Astrocyte (in vitro differentiated cells and primary cell): ENCODE measurements around the gene GRIK3. TPM values are rescaled to one million over a fixed set of nuclear protein-coding genes. Genes with fewer than 3 reads are reported as not detected.
"Not testable (repeated sequence)": the region's sequence is repeated elsewhere in the genome, so short reads cannot be mapped to it uniquely, and the experiment has no call there.

Source experiments
- DNase-seq: peaks from one replicate; pipeline ENCODE4 v3.0.0-alpha.2; 2010; ENCODE audit warnings: low read depth
- FAIRE-seq: peaks from 2 replicates; lab custom pipeline; 2011; peaks lifted over from hg19 to GRCh38; lab: Jason Lieb, UNC
- H2AFZ ChIP-seq: 2 replicates; pipeline ENCODE4 v1.6.0; 2012; ENCODE audit warnings: low read depth, low read length, inconsistent platforms
- H3K27ac ChIP-seq: 2 replicates; pipeline ENCODE4 v1.5.1; 2011; ENCODE audit warnings: low read depth, low read length, inconsistent platforms
- H3K27me3 ChIP-seq: 2 replicates; pipeline ENCODE4 v1.6.0; 2011; ENCODE audit warnings: low read length, inconsistent platforms; ENCODE audit not compliant: insufficient read depth
- H3K36me3 ChIP-seq: 2 replicates; pipeline ENCODE4 v1.5.1; 2011; ENCODE audit warnings: low read length, inconsistent platforms; ENCODE audit not compliant: insufficient read depth
- H3K4me1 ChIP-seq: 2 replicates; pipeline ENCODE4 v1.5.1; 2011; ENCODE audit warnings: low read length, inconsistent platforms; ENCODE audit not compliant: insufficient read depth
- H3K4me2 ChIP-seq: 2 replicates; pipeline ENCODE4 v1.6.0; 2012; ENCODE audit warnings: low read length, inconsistent platforms
- H3K4me3 ChIP-seq: 2 replicates; pipeline ENCODE4 v1.5.1; 2011; ENCODE audit warnings: low read depth, mild to moderate bottlenecking, low read length, inconsistent platforms; ENCODE audit not compliant: insufficient read depth
- H3K79me2 ChIP-seq: 2 replicates; pipeline ENCODE4 v1.6.0; 2012; ENCODE audit warnings: mild to moderate bottlenecking, low read length, inconsistent platforms; ENCODE audit not compliant: insufficient read depth
- H3K9ac ChIP-seq: 2 replicates; pipeline ENCODE4 v1.6.0; 2012; ENCODE audit warnings: mild to moderate bottlenecking, low read length, inconsistent platforms
- H3K9me3 ChIP-seq: 2 replicates; pipeline ENCODE4 v1.5.1; 2012; ENCODE audit warnings: low read depth, mild to moderate bottlenecking, low read length, inconsistent platforms; ENCODE audit not compliant: insufficient read depth
- H4K20me1 ChIP-seq: 2 replicates; pipeline ENCODE4 v1.6.0; 2012; ENCODE audit warnings: low read length, inconsistent platforms; ENCODE audit not compliant: insufficient read depth
- H3K27ac Mint-ChIP-seq: one replicate; pipeline ENCODE4 v1.8.0; 2021; ENCODE audit warnings: mild to moderate bottlenecking, mixed read lengths; ENCODE audit not compliant: unreplicated experiment
- H3K27me3 Mint-ChIP-seq: one replicate; pipeline ENCODE4 v1.8.0; 2021; ENCODE audit warnings: low read depth, mixed read lengths; ENCODE audit not compliant: unreplicated experiment
- H3K36me3 Mint-ChIP-seq: one replicate; pipeline ENCODE4 v1.8.0; 2021; ENCODE audit warnings: low read depth, mixed read lengths; ENCODE audit not compliant: unreplicated experiment
- H3K4me1 Mint-ChIP-seq: one replicate; pipeline ENCODE4 v1.8.0; 2021; ENCODE audit warnings: low read depth, mixed read lengths; ENCODE audit not compliant: unreplicated experiment
- H3K4me3 Mint-ChIP-seq: one replicate; pipeline ENCODE4 v1.8.0; 2021; ENCODE audit warnings: mild to moderate bottlenecking, moderate library complexity, mixed read lengths; ENCODE audit not compliant: unreplicated experiment
- H3K9me3 Mint-ChIP-seq: one replicate; pipeline ENCODE4 v1.8.0; 2021; ENCODE audit warnings: mild to moderate bottlenecking, mixed read lengths; ENCODE audit not compliant: unreplicated experiment
- CTCF ChIP-seq: IDR thresholded peaks from 2 replicates; pipeline ENCODE4 v1.5.1; 2011; ENCODE audit warnings: low read depth, mild to moderate bottlenecking, inconsistent platforms, low read length, moderate library complexity; ENCODE audit not compliant: insufficient read depth
- EZH2 ChIP-seq: IDR thresholded peaks from 2 replicates; pipeline ENCODE4 v1.6.1; 2012; ENCODE audit warnings: mild to moderate bottlenecking, low read length, inconsistent platforms; ENCODE audit not compliant: insufficient read depth
- total RNA-seq: library from RNA; stranded (reverse); gene quantifications from 2 replicates; pipeline ENCODE4 v1.2.1, GENCODE V29; 2021

The GRIK3 gene
- total RNA-seq, 1 donor from 2014 or later = 0.16 TPM

- peaks cover 9% of the 10 kb centered on the region for H3K9me3 Mint-ChIP-seq
- H3K27me3 Mint-ChIP-seq = no peaks in the 10 kb centered on the region
- H3K9me3 ChIP-seq = no peaks in the 10 kb centered on the region
- no peak overlapping the region for H3K4me2 ChIP-seq
- FAIRE-seq (no peak), DNase-seq (no peak)
- no peaks in the 10 kb centered on the region for H3K27me3 ChIP-seq
- H3K4me3 ChIP-seq = no peak overlapping the region
- H3K4me3 Mint-ChIP-seq = no peak overlapping the region
- no peaks in the 10 kb centered on the region for H3K4me1 Mint-ChIP-seq
- H4K20me1 ChIP-seq = no peaks in the 10 kb centered on the region
- H3K79me2 ChIP-seq = no peaks in the 10 kb centered on the region
- no peaks in the 10 kb centered on the region for H3K36me3 ChIP-seq
- H3K27ac Mint-ChIP-seq = no peak overlapping the region
- H3K27ac ChIP-seq = no peak overlapping the region
- H3K4me1 ChIP-seq = no peaks in the 10 kb centered on the region
- H2AFZ ChIP-seq = no peak overlapping the region
- TF ChIP-seq CTCF = no peak
- no peak for TF ChIP-seq EZH2
- no peaks in the 10 kb centered on the region for H3K36me3 Mint-ChIP-seq
- H3K9ac ChIP-seq = no peak overlapping the region
Measured at GRCh38 chr1:36900128-36900527, 134.2 kb downstream of the GRIK3 start.

GRCh38 chr1:36897813-36898212 lies 136.5 kb downstream of the GRIK3 start:
- not testable (repeated sequence) for FAIRE-seq, H3K4me3 Mint-ChIP-seq, H3K36me3 Mint-ChIP-seq

GRCh38 chr1:36894824-36895223 lies 139.5 kb downstream of the GRIK3 start:
- H2AFZ ChIP-seq = no peak overlapping the region
- no peak for TF ChIP-seq CTCF
- TF ChIP-seq EZH2 = no peak
- no peak for FAIRE-seq
- no peaks in the 10 kb centered on the region for H3K36me3 ChIP-seq
- no peaks in the 10 kb centered on the region for H4K20me1 ChIP-seq
- H3K27ac ChIP-seq = no peak overlapping the region
- no peaks in the 10 kb centered on the region for H3K79me2 ChIP-seq
- Mint-ChIP-seq H3K4me3 (no peak overlapping the region), H3K36me3 (no peaks in the 10 kb centered on the region), H3K9me3 (peaks cover 3% of the 10 kb centered on the region), H3K4me1 (no peaks in the 10 kb centered on the region), H3K27me3 (peaks cover 2% of the 10 kb centered on the region), H3K27ac (no peak overlapping the region)
- no peaks in the 10 kb centered on the region for H3K27me3 ChIP-seq
- no peak overlapping the region for H3K4me3 ChIP-seq
- no peaks in the 10 kb centered on the region for H3K4me1 ChIP-seq
- no peak overlapping the region for H3K9ac ChIP-seq
- H3K9me3 ChIP-seq = no peaks in the 10 kb centered on the region
- DNase-seq = no peak
- no peak overlapping the region for H3K4me2 ChIP-seq

More at GRCh38 chr1:36897813-36898212, 136.5 kb downstream of the GRIK3 start:
- not testable (repeated sequence) for H4K20me1 ChIP-seq, H3K9ac ChIP-seq, H3K27me3 Mint-ChIP-seq, H3K9me3 ChIP-seq, H3K79me2 ChIP-seq, H3K27ac ChIP-seq, H3K4me1 Mint-ChIP-seq, H3K9me3 Mint-ChIP-seq, H3K4me1 ChIP-seq, DNase-seq, H3K27me3 ChIP-seq, H3K27ac Mint-ChIP-seq, H3K4me2 ChIP-seq, H3K4me3 ChIP-seq, H3K36me3 ChIP-seq, H2AFZ ChIP-seq
